ENCODE data around the gene ERC1. TPM values are rescaled to one million over a fixed set of nuclear protein-coding genes. Genes with fewer than 3 reads are reported as not detected.

Gene ERC1
- total and polyA plus RNA-seq, 2 of the 4 experiments (the other 2 are of a cell fraction) = 11.6 to 25.6 TPM

- WGBS, 2 experiments (ENCODE audit: extremely low coverage in 2 of 2, insufficient read length in 1 of 2) = no CpG with 5 or more reads among the region's 3 CpGs
- CTCF ChIA-PET = interaction anchor here (0.6 kb wide), 1 partner anchor 10 kb away, joined by 3 read pairs; no protein-coding TSS in a partner anchor
These were observed 296.5 kb downstream of the ERC1 start for GRCh38 chr12:1287446-1287975.

More at GRCh38 chr12:1287446-1287975, 296.5 kb downstream of the ERC1 start:
- 0 out of 2 replicates have a peak, but pooled peaks cover 1% of the 10 kb centered on the region for H3K36me3 ChIP-seq (ENCODE audit: control insufficient read depth, insufficient read depth, low read length)
- no peak overlapping the region for H4K91ac ChIP-seq (ENCODE audit: insufficient read depth, low read depth, low read length)
- no peak overlapping the region for H2AFZ ChIP-seq (replicated peaks; ENCODE audit: low read length, poor library complexity)
- no peaks in the 10 kb centered on the region for H3K27me3 ChIP-seq (ENCODE audit: control insufficient read depth, insufficient read depth, low read length)
- dilution Hi-C loops (cut with HindIII; ENCODE audit: low sequenced_read_pairs, unreplicated experiment) = no loop called here
- H2BK15ac ChIP-seq (ENCODE audit: low read depth, low read length) = no peak overlapping the region; the same call in 2 of the 3 replicates
- no peak overlapping the region for H3K4ac ChIP-seq (ENCODE audit: low read depth, low read length)
- no TSS peak for BruUV-seq (replicated peaks)
- POLR2A ChIA-PET (ENCODE audit: unreplicated experiment) = interaction anchor here (0.5 kb wide), 1 partner anchor 10 kb away, joined by 3 read pairs; no protein-coding TSS in a partner anchor
- H2AK5ac ChIP-seq (ENCODE audit: low read depth, low read length) = no peak overlapping the region
- no peak overlapping the region for H4K8ac ChIP-seq (ENCODE audit: low read depth in 2 of 2, low read length in 2 of 2)
- intact Hi-C loops (cut with micrococcal nuclease) = no loop called here
- no peak overlapping the region for H3K18ac ChIP-seq (ENCODE audit: low read depth, low read length)
- H3K79me1 ChIP-seq (ENCODE audit: low read depth in 1 of 2, low read length in 2 of 2) = peaks cover 3 to 7% of the 10 kb centered on the region in 2 experiments; a peak in 1 of 4 replicates
- H3K4me1 ChIP-seq (ENCODE audit: control insufficient read depth, insufficient read depth, low read length) = peaks cover 3% of the 10 kb centered on the region
- H3K9me1 ChIP-seq (ENCODE audit: insufficient read depth, low read length) = no peaks in the 10 kb centered on the region
- no peak overlapping the region for H3K23ac ChIP-seq (ENCODE audit: low read depth, low read length)
- ATAC-seq (ENCODE audit: low read depth) = no peak
- peak; percentile 12 for DNase-seq
- H2AK9ac ChIP-seq (replicated peaks; ENCODE audit: low read depth, low read length, poor library complexity) = no peak overlapping the region
- no peak overlapping the region for H3K9ac ChIP-seq (ENCODE audit: low read depth, low read length)
- H4K20me1 ChIP-seq (ENCODE audit: insufficient read depth, low read length) = no peaks in the 10 kb centered on the region
- no peak overlapping the region; the same call in 1 of the 2 replicates for H3K14ac ChIP-seq (replicated peaks; ENCODE audit: low read depth, low read length)
- H3K4me3 ChIP-seq (ENCODE audit: insufficient read depth, low read depth, low read length) = no peak overlapping the region
- in situ Hi-C loops (cut with MboI; ENCODE audit: low sequenced_read_pairs) = no loop called here
- no peak overlapping the region for H3K56ac ChIP-seq (ENCODE audit: extremely low read depth, insufficient read depth, low read length)
- H3K9me3 ChIP-seq (ENCODE audit: control insufficient read depth, insufficient read depth, low read length) = no peaks in the 10 kb centered on the region
- H3K4me2 ChIP-seq (ENCODE audit: low read depth, low read length) = no peak overlapping the region
- TF ChIP-seq MXI1 (IDR thresholded peaks at IDR 0.05; ENCODE audit: borderline replicate concordance, low read depth, low read length) (no peak), RAD21 (IDR thresholded peaks at IDR 0.05; ENCODE audit: low read length) (no peak), MAZ (IDR thresholded peaks at IDR 0.05; ENCODE audit: borderline replicate concordance, low read depth, low read length) (no peak), RCOR1 (IDR thresholded peaks at IDR 0.05; ENCODE audit: insufficient replicate concordance, low read length) (no peak), CEBPB (IDR thresholded peaks at IDR 0.05; ENCODE audit: low read depth, low read length) (no peak), FOS (IDR thresholded peaks at IDR 0.05; ENCODE audit: low read depth, low read length) (no peak), CHD1 (IDR thresholded peaks at IDR 0.05; ENCODE audit: low read depth, low read length) (no peak), SMC3 (IDR thresholded peaks at IDR 0.05; ENCODE audit: low read depth, low read length) (no peak), NFE2L2 (IDR thresholded peaks at IDR 0.05; ENCODE audit: low read depth, low read length) (no peak), MAFK (IDR thresholded peaks at IDR 0.05; ENCODE audit: low read depth, low read length) (no peak), RFX5 (IDR thresholded peaks at IDR 0.05; ENCODE audit: low read depth, low read length) (no peak), POLR2A (IDR thresholded peaks at IDR 0.05; ENCODE audit: low read depth, low read length) (no peak), BHLHE40 (IDR thresholded peaks at IDR 0.05; ENCODE audit: low read depth, low read length) (no peak)
- TF ChIP-seq, protein P1, sequence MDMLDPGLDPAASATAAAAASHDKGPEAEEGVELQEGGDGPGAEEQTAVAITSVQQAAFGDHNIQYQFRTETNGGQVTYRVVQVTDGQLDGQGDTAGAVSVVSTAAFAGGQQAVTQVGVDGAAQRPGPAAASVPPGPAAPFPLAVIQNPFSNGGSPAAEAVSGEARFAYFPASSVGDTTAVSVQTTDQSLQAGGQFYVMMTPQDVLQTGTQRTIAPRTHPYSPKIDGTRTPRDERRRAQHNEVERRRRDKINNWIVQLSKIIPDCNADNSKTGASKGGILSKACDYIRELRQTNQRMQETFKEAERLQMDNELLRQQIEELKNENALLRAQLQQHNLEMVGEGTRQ (IDR thresholded peaks at IDR 0.05; ENCODE audit: low read depth, low read length) = no peak
- TF ChIP-seq, protein P2, sequence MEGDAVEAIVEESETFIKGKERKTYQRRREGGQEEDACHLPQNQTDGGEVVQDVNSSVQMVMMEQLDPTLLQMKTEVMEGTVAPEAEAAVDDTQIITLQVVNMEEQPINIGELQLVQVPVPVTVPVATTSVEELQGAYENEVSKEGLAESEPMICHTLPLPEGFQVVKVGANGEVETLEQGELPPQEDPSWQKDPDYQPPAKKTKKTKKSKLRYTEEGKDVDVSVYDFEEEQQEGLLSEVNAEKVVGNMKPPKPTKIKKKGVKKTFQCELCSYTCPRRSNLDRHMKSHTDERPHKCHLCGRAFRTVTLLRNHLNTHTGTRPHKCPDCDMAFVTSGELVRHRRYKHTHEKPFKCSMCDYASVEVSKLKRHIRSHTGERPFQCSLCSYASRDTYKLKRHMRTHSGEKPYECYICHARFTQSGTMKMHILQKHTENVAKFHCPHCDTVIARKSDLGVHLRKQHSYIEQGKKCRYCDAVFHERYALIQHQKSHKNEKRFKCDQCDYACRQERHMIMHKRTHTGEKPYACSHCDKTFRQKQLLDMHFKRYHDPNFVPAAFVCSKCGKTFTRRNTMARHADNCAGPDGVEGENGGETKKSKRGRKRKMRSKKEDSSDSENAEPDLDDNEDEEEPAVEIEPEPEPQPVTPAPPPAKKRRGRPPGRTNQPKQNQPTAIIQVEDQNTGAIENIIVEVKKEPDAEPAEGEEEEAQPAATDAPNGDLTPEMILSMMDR (conservative IDR thresholded peaks at IDR 0.05; ENCODE audit: low read depth, low read length) = no peak
- TF ChIP-seq, protein P3, sequence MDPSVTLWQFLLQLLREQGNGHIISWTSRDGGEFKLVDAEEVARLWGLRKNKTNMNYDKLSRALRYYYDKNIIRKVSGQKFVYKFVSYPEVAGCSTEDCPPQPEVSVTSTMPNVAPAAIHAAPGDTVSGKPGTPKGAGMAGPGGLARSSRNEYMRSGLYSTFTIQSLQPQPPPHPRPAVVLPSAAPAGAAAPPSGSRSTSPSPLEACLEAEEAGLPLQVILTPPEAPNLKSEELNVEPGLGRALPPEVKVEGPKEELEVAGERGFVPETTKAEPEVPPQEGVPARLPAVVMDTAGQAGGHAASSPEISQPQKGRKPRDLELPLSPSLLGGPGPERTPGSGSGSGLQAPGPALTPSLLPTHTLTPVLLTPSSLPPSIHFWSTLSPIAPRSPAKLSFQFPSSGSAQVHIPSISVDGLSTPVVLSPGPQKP (IDR thresholded peaks at IDR 0.05; ENCODE audit: borderline replicate concordance, low read depth, low read length) = no peak
- H2BK20ac ChIP-seq (ENCODE audit: low read depth, low read length) = no peak overlapping the region
- no peak overlapping the region for H2BK5ac ChIP-seq (ENCODE audit: low read depth, low read length, poor library complexity, severe bottlenecking)
- no peak overlapping the region for H4K5ac ChIP-seq (ENCODE audit: low read depth, low read length)
- H3K27ac ChIP-seq (ENCODE audit: insufficient read depth, low read length) = no peak overlapping the region
- H2BK120ac ChIP-seq (ENCODE audit: low read depth, low read length) = no peak overlapping the region
